Activated T-cell treated with anti-CD3 and anti-CD28 coated beads for 1 hour (primary cell): Measurements from ENCODE around the gene KCNMA1.

ENCODE experiments used
- DNase-seq: peaks from one replicate; pipeline ENCODE4 v3.0.0-alpha.2; 2020; ENCODE audit warnings: low read depth

KCNMA1 gene

GRCh38 chr10:77146712-77147336 lies 490.8 kb downstream of the KCNMA1 start:
- no peak for DNase-seq

- DNase-seq, result no peak
These were observed 493.0 kb downstream of the KCNMA1 start for GRCh38 chr10:77144656-77145055.

DNA sequence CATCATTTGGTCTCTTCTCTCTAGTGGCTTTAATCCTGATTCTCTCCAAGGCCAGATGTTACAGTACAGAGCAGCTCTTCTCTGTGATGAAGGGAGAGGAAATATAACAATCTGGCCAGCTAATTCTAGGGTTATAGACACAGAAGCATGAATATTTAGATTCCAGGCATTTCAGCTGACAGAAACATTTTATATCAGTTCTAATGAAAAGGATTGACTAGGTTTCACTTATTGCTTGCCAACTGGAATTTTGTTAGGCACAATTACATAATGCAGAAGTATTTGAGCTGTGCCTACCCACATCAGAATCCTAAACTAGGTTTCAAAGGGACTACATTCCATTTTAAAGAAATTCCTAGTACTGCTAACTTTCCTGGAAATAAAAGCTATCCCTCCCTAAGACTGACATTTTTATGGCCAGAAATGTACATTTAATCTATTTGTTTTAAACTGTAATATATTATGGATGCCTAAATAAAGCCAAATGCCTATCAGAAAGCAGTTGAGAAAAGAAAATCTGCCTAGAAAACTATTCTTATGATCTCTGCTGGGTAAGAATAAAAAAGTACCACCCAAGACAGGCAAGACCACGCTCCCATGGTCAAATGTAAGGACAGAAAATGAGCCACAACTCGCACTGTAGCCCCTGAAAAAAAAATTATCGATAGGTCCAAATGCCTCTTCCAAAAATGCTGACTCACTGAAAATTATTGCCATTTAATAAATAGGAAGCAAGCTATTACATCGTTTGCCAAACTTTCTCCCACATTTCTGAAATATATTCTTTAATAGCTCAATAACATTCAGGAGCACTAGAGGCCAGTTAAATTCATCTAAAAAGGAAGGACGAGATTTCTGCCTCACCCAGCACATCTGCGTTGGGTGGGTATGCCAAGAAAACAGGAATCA lies 498.1 kb downstream of the KCNMA1 start:
- DNase-seq, result no peak

- no peak for DNase-seq
These were observed 499.1 kb downstream of the KCNMA1 start for GRCh38 chr10:77138541-77138940.

DNA sequence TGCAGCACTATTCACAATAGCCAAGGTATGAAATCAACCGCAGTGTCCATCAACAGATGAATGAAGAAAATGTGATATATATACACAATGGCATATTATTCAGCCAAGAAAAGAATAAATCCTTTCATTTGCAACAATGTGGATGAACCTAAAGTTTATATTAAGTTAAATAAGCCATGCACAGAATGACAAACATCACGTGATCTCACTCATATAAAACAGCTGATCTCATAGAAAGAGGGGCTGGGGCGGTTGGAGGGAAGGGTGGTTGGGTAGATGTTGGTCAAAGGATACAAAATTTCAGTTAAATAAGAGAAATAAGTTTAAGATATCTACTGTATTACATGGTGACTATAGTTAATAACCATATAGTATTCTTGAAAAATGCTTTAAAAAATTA lies 502.1 kb downstream of the KCNMA1 start:
- no peak for DNase-seq

GRCh38 chr10:77131214-77131613 lies 506.4 kb downstream of the KCNMA1 start:
- DNase-seq, result no peak

GRCh38 chr10:77127243-77127642 lies 510.4 kb downstream of the KCNMA1 start:
- no peak for DNase-seq

DNA sequence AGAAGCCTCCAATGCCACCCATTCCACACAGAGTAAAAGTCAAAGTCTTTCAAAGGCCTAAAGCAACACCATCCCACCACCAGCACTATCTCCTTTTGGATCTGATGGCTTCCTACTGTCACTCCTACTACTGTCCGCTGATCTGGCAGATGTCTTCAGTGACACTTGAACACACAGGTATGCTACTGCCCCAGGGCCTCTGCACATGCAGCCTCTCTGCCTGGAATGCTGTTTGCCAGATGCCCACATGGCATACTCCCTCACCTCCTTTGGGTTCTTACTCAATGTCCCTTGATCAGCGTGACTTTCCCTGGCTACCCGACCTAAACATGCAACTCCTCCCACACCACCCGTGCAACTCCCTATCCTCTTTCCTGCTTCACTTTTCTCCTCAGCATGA lies 512.4 kb downstream of the KCNMA1 start:
- DNase-seq, result no peak

- no peak for DNase-seq
These were observed 514.3 kb downstream of the KCNMA1 start for GRCh38 chr10:77123330-77123729.

DNA sequence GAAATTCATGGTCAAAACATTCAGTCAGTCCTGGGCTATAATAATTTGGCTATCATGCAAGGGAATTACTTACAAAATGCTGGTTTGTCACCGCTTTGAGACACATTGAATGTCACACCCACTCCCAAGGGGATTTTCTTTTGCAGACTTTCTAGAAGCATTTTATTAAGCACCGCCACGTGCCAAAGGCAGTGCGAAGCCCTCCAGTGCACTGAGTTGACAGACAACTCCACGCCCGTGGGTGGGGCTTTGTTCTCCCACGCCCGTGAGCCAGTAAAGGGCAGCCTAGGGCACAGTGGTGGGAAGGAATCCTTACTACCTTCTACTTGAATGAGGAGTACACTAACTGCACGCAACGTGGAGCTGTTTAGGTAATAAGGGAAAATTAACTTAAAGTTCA lies 515.8 kb downstream of the KCNMA1 start:
- DNase-seq, result no peak

DNA sequence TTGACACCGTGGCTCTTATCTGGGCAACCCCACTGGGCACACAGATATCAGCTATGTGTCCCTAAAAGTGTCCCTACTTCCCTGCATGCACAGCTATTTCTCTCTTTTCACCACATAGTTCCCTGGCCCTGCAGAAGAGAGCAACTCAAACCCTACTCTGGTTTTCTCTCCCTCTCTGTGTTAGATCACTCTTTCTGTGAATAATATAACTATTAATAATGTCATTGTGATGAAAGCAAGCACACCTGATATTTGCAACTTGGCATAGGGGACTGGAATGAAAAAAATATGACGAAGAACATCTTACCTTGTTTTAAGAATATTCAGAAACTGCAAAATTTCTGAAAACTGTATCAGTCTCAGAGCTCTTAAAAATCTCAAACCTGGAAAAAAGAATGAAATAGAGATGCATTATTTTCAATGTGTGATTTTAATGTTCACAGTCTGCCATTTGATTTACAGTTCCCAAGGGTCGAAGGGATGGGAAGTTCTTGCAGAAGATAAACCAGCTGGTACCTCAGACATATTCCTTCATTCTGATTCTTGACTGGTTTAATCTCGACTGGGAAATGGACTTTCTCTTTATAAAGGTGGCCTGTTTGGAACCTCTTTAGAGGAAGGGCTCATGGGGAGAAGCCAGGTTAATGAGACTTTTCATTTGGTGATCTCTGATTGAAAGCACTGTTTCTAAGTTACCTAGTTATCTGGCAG lies 516.8 kb downstream of the KCNMA1 start:
- DNase-seq, result no peak

GRCh38 chr10:77120012-77120411 lies 517.6 kb downstream of the KCNMA1 start:
- DNase-seq, result no peak

DNA sequence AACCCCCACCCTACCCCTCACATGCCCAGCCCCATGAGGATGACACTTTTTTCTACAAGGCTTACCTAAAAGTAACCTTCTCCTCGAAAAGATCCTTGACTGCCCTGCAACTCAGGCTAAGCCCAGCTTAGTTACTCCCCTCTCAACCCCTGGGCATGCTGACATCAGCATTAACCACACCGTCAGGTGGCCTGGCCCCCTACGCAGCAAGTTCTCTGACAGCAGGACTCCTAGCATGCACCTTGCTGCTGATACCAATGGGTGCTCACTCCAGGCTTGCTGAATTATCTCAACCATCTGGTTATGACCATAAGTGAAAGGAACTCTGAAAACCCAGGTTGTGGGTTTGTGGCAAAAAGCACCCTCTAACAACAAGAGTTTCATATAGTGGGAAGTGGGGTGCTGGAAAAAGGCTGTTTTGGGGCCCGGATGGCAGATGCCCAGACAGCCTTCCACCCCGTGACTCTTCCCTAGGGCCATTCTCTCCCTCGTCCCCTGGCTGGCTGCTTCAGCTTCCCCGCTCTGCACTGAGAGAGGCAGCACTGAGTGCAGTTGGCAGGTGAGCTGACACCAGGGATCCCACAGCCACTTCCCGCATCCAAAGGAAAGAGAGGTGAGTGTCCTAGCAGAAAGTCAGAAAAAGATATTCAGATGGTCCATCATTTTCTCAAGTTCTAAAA lies 518.9 kb downstream of the KCNMA1 start:
- DNase-seq, result no peak

- no peak for DNase-seq
These were observed 520.1 kb downstream of the KCNMA1 start for GRCh38 chr10:77117501-77117900.

GRCh38 chr10:77116904-77117303 lies 520.7 kb downstream of the KCNMA1 start:
- no peak for DNase-seq

GRCh38 chr10:77114181-77114821 lies 523.3 kb downstream of the KCNMA1 start:
- DNase-seq, result no peak

GRCh38 chr10:77111611-77112550 lies 525.7 kb downstream of the KCNMA1 start:
- DNase-seq, result no peak

- DNase-seq, result no peak
These were observed 526.9 kb downstream of the KCNMA1 start for GRCh38 chr10:77110757-77111156.

DNA sequence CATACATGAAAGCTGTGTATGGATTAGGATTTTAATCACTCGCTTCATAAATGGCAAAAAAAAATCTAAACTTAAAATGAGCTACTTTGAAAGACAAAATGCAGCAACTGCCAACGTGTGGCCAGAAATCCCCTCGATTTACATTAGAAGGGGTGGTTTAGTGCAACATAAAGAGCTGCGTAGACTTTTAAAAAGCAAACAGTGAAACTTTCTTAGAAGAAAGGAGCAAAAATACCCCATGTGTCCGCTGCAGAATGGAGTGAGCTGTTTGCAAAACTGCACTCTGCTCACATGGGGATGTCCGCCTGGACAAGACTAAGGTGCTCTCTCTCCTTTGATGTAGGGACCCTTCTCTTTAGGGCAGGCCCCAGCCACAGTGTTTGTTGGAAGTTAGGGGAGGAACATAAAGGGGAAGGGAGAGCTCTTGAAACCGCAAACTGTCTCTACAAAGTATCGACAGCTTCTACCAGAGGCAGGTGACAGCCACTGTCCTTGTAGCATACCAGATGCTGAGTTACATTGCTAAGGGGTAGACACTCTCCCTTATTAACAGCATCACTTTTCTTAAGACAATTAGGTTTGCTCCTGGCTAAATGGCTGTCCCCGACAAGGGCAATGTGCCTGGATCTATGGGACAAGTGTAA lies 528.1 kb downstream of the KCNMA1 start:
- no peak for DNase-seq

- DNase-seq, result no peak
These were observed 530.9 kb downstream of the KCNMA1 start for GRCh38 chr10:77106676-77107075.
